Esophagus squamous epithelium (tissue), 4 donors: ENCODE data around the gene KRTAP9-6.

Source experiments
- CTCF ChIP-seq, 6 experiments: fragments of 450-650 bp in 4 of 6; fragments of 200-600 bp in 2 of 6; sonication (generic) in 2 of 6; IDR thresholded peaks; one replicate each; pipeline ENCODE4 v1.5.1; 2016 to 2019; ENCODE audit warnings: antibody characterized with exemption in 6 of 6, mild to moderate bottlenecking in 4 of 6, moderate library complexity in 4 of 6
- POLR2A ChIP-seq, 4 donors: fragments of 450-650 bp; IDR thresholded peaks; one replicate each; pipeline ENCODE4 v1.6.1; 2017; ENCODE audit warnings: antibody characterized with exemption in 4 of 4, mild to moderate bottlenecking in 4 of 4, moderate library complexity in 3 of 4

- TF ChIP-seq CTCF (IDR thresholded peaks at IDR 0.05), result no peak
- no peak for TF ChIP-seq POLR2A (IDR thresholded peaks at IDR 0.05)
Measured at GRCh38 chr17:41264599-41264998, 579 bp upstream of the KRTAP9-6 start.
